NCI-H146 treated with DMSO at 0.1 percent for 48 hours (cell line): ENCODE data around the gene C1orf226.
"Not testable (repeated sequence)": the region's sequence is repeated elsewhere in the genome, so short reads cannot be mapped to it uniquely, and the experiment has no call there.

Source experiments
- DNase-seq: peaks from one replicate; lab custom pipeline; 2025; ENCODE audit not compliant: unreplicated experiment; lab: John Stamatoyannopoulos, UW

The C1orf226 gene

GRCh38 chr1:162381383-162381782, at the start of gene C1orf226:
TSS of gene C1orf226 (plus strand) at chr1:162381728. CDS start at chr1:162381902, 174 bp downstream.
- no peak for DNase-seq

GRCh38 chr1:162333991-162334390, 47.5 kb upstream of the C1orf226 start:
- DNase-seq: no peak

- DNase-seq: no peak
Observed at GRCh38 chr1:162335126-162335525, 46.4 kb upstream of the C1orf226 start.

- no peak for DNase-seq
Observed at GRCh38 chr1:162336621-162337285, 44.8 kb upstream of the C1orf226 start.

- no peak for DNase-seq
Observed at GRCh38 chr1:162342452-162342983, 39.0 kb upstream of the C1orf226 start.

GRCh38 chr1:162343470-162343869, 38.1 kb upstream of the C1orf226 start:
- DNase-seq: no peak

GRCh38 chr1:162347281-162347680, 34.2 kb upstream of the C1orf226 start:
- DNase-seq: no peak

- DNase-seq: peak; percentile 31
Observed at GRCh38 chr1:162349635-162350330, 31.7 kb upstream of the C1orf226 start.

- no peak for DNase-seq
Observed at GRCh38 chr1:162351246-162351842, 30.2 kb upstream of the C1orf226 start.

GRCh38 chr1:162351874-162352273, 29.7 kb upstream of the C1orf226 start:
- not testable (repeated sequence) for DNase-seq

GRCh38 chr1:162353078-162353477, 28.4 kb upstream of the C1orf226 start:
- DNase-seq: no peak

- DNase-seq: no peak
Observed at GRCh38 chr1:162353702-162354101, 27.8 kb upstream of the C1orf226 start.

- DNase-seq: peak; percentile 29
Observed at GRCh38 chr1:162357681-162358266, 23.8 kb upstream of the C1orf226 start.

GRCh38 chr1:162358928-162359327, 22.6 kb upstream of the C1orf226 start:
- DNase-seq: no peak

GRCh38 chr1:162359523-162360236, 21.8 kb upstream of the C1orf226 start:
- no peak for DNase-seq

GRCh38 chr1:162360237-162360873, 21.2 kb upstream of the C1orf226 start:
- no peak for DNase-seq

GRCh38 chr1:162360874-162361260, 20.7 kb upstream of the C1orf226 start:
- DNase-seq: no peak

GRCh38 chr1:162361349-162361748, 20.2 kb upstream of the C1orf226 start:
- no peak for DNase-seq

- DNase-seq: no peak
Observed at GRCh38 chr1:162363823-162364222, 17.7 kb upstream of the C1orf226 start.

- DNase-seq: no peak
Observed at GRCh38 chr1:162364498-162364897, 17.0 kb upstream of the C1orf226 start.
